Adrenal gland (tissue), 12 donors: ENCODE measurements around the gene CEP63. TPM values are rescaled to one million over a fixed set of nuclear protein-coding genes. Genes with fewer than 3 reads are reported as not detected.
A peak's percentile ranks its signal among the peaks of the same experiment; 100 is the strongest.

ENCODE experiments used
- DNase-seq, 7 donors: peaks; one replicate each; pipeline ENCODE4 v3.0.0-alpha.2; 2019 to 2020
- H3K27ac ChIP-seq, 5 donors: fragments of 200-600 bp; sonication (generic) in 4 of 5; 1 replicate in 3 of 5; 2 replicates in 2 of 5; pipeline versions ENCODE4 v1.5.1 to v1.8.0; 2016 to 2020; ENCODE audit warnings: mild to moderate bottlenecking in 1 of 5
- H3K27me3 ChIP-seq: fragments of 200-600 bp; 2 replicates; pipeline ENCODE4 v1.8.0; 2021
- H3K36me3 ChIP-seq, 2 donors: fragments of 200-600 bp; replicated peaks in 1 of 2; 1 replicate in 1 of 2; 2 replicates in 1 of 2; pipeline versions ENCODE4 v1.5.1 to v1.8.0; 2018 to 2022
- H3K4me1 ChIP-seq, 2 donors: fragments of 200-600 bp; replicated peaks in 1 of 2; 1 replicate in 1 of 2; 2 replicates in 1 of 2; pipeline versions ENCODE4 v1.5.1 to v1.8.0; 2018 to 2021
- H3K4me3 ChIP-seq, 4 donors: fragments of 200-600 bp; sonication (generic) in 3 of 4; one replicate each; pipeline ENCODE4 v1.5.1; 2016 to 2018
- H3K9me3 ChIP-seq, 3 donors: fragments of 200-600 bp; sonication (generic) in 1 of 3; replicated peaks in 1 of 3; 1 replicate in 2 of 3; 2 replicates in 1 of 3; pipeline versions ENCODE4 v1.5.1 to v1.8.0; 2016 to 2021
- CTCF ChIP-seq, 6 experiments: fragments of 450-650 bp in 4 of 6; fragments of 200-600 bp in 2 of 6; sonication (generic) in 1 of 6; IDR thresholded peaks; 1 replicate in 5 of 6; 2 replicates in 1 of 6; pipeline versions ENCODE4 v1.5.1 to v1.8.0; 2016 to 2021; ENCODE audit warnings: antibody characterized with exemption in 6 of 6, mild to moderate bottlenecking in 2 of 6, moderate library complexity in 1 of 6
- POLR2A ChIP-seq, 2 donors: fragments of 450-650 bp; IDR thresholded peaks; one replicate each; pipeline ENCODE4 v1.6.1; 2017; ENCODE audit warnings: antibody characterized with exemption in 2 of 2, mild to moderate bottlenecking in 2 of 2, moderate library complexity in 1 of 2
- WGBS, 4 donors: extraction: QIAGEN DNeasy Blood & Tissue Kit in 2 of 4; methylation state at CpG; one replicate each; pipeline versions ENCODE4 v1.1.5 to v1.1.7; 2013 to 2017; 5-methylcytosine and 5-hydroxymethylcytosine counted together
- intact Hi-C, 2 donors: fragments of 100-400 bp; cut with DNase I; formaldehyde crosslinking; loops; one replicate each; pipeline versions ENCODE4 v1.14.1 to v1.15.0; 2022 to 2023
- polyA plus RNA-seq, 3 donors: library from polyadenylated mRNA; stranded (reverse); fragments of 200-250 nt in 2 of 3; fragments of 350-450 nt in 1 of 3; fragmentation: Illumina TruSeq in 1 of 3; extraction: RNeasy Lipid Tissue Mini Kit (QIAGEN cat#74804) in 1 of 3; gene quantifications; one replicate each; pipeline ENCODE4 v1.2.3, GENCODE V29; 2013 to 2014
- total RNA-seq, 9 donors: library from RNA; depleted of rRNA in 4 of 9; stranded (reverse); fragments of >200 nt in 4 of 9; fragments of 120-200 nt in 1 of 9; fragmentation: NEBNext Ultra II Directional in 1 of 9; extraction: Animal tissue kit (Norgen Biotek cat#: 25700) in 1 of 9; gene quantifications; one replicate each; pipeline versions ENCODE4 v1.1.0 to v1.2.4, GENCODE V29; 2013 to 2023
- donor health status: healthy with polysubstance abuse.
- donor health status: Bipolar disorder and iron deficiency.
- donor health status: DM: yes; HTN: yes; CAD: no.
- donor health status: DM: no; HTN: no; CAD: no.
- donor health status: DM: no; HTN: no; CAD: no.
- donor health status: DM: yes; HTN: yes; CAD: no.

Gene CEP63
- total and polyA plus RNA-seq, 12 donors, result 8.8 to 43.7 (median 19.8) TPM

- no peak overlapping the region for H3K4me3 ChIP-seq
- no peak for TF ChIP-seq POLR2A (IDR thresholded peaks at IDR 0.05)
- TF ChIP-seq CTCF (IDR thresholded peaks at IDR 0.05), result no peak
- no peaks in the 10 kb centered on the region for H3K36me3 ChIP-seq
- peaks cover 0 to 20% of the 10 kb centered on the region in 2 donors for H3K4me1 ChIP-seq
- intact Hi-C loops, result loop anchor here in 1 of 2 donors (5.0 kb wide), 1 partner anchor 89 kb away; the partner anchor contains the start of gene AMOTL2
- H3K27ac ChIP-seq, result peak overlapping the region in 2 of 5 donors; percentile 17 to 84
- H3K27me3 ChIP-seq, result no peaks in the 10 kb centered on the region
- no peaks in the 10 kb centered on the region for H3K9me3 ChIP-seq
- no peak for DNase-seq
- 64 to 71% (median 66%) methylated on average over 2 of the region's 2 CpGs for WGBS, 4 donors
These were observed 24.9 kb upstream of the CEP63 start for GRCh38 chr3:134460965-134461364.

- WGBS, 4 donors, result 30 to 50% (median 43%) methylated on average over 5 of the region's 5 CpGs
- peak overlapping the region; percentile 5 to 84 (median 66) for H3K27ac ChIP-seq
- H3K9me3 ChIP-seq, result no peaks in the 10 kb centered on the region
- TF ChIP-seq POLR2A (IDR thresholded peaks at IDR 0.05) (no peak), CTCF (IDR thresholded peaks at IDR 0.05) (no peak)
- H3K27me3 ChIP-seq, result no peaks in the 10 kb centered on the region
- DNase-seq, result no peak
- intact Hi-C loops, result loop anchor here in 1 of 2 donors (5.0 kb wide), 1 partner anchor 90 kb away; the partner anchor contains the start of gene AMOTL2
- no peak overlapping the region for H3K4me3 ChIP-seq
- no peaks in the 10 kb centered on the region for H3K36me3 ChIP-seq
- peaks cover 0 to 20% of the 10 kb centered on the region in 2 donors for H3K4me1 ChIP-seq
These were observed 23.4 kb upstream of the CEP63 start for GRCh38 chr3:134462331-134462941.

- H3K4me3 ChIP-seq, result no peak overlapping the region
- TF ChIP-seq CTCF (IDR thresholded peaks at IDR 0.05), result no peak
- TF ChIP-seq POLR2A (IDR thresholded peaks at IDR 0.05), result no peak
- intact Hi-C loops, result loop anchor here in 1 of 2 donors (5.0 kb wide), 1 partner anchor 91 kb away; the partner anchor contains the start of gene AMOTL2
- no peaks in the 10 kb centered on the region for H3K9me3 ChIP-seq
- DNase-seq, result no peak
- no peaks in the 10 kb centered on the region for H3K27me3 ChIP-seq
- H3K27ac ChIP-seq, result peak overlapping the region in 3 of 5 donors; percentile 66 to 72 (median 67)
- WGBS, 4 donors, result 66 to 78% (median 71%) methylated on average over 4 of the region's 4 CpGs
- no peaks in the 10 kb centered on the region for H3K36me3 ChIP-seq
- H3K4me1 ChIP-seq, result peaks cover 0 to 20% of the 10 kb centered on the region in 2 donors
These were observed 22.2 kb upstream of the CEP63 start for GRCh38 chr3:134463676-134464063.

GRCh38 chr3:134464064-134464688 lies 21.7 kb upstream of the CEP63 start:
- TF ChIP-seq CTCF (IDR thresholded peaks at IDR 0.05) (no peak), POLR2A (IDR thresholded peaks at IDR 0.05) (no peak)
- Histone ChIP-seq H3K27ac (peak overlapping the region in 3 of 5 donors; percentile 39 to 85 (median 67)), H3K9me3 (no peaks in the 10 kb centered on the region), H3K4me3 (no peak overlapping the region), H3K36me3 (no peaks in the 10 kb centered on the region), H3K27me3 (no peaks in the 10 kb centered on the region), H3K4me1 (peaks cover 0 to 20% of the 10 kb centered on the region in 2 donors)
- DNase-seq, result peak in 6 of 7 donors; percentile 30 to 83 (median 50)
- WGBS, 4 donors, result 58 to 74% (median 59%) methylated on average over 13 of the region's 13 CpGs
- intact Hi-C loops, result loop anchor here in 1 of 2 donors (5.0 kb wide), 1 partner anchor 92 kb away; the partner anchor contains the start of gene AMOTL2
